Posterior cingulate gyrus (tissue), 11 donors: ENCODE data around the gene FAM217A.
"Not testable (repeated sequence)": the region's sequence is repeated elsewhere in the genome, so short reads cannot be mapped to it uniquely, and the experiment has no call there.

Source experiments
- DNase-seq, 10 donors: peaks; one replicate each; pipeline versions ENCODE4 v3.0.0 to v3.0.0-alpha.2; 2020 to 2021; ENCODE audit warnings: mixed read lengths in 3 of 10
- intact Hi-C: fragments of 100-400 bp; cut with DNase I; formaldehyde crosslinking; loops from one replicate; pipeline ENCODE4 v1.15.1; 2023

The FAM217A gene

GRCh38 chr6:4078691-4079471 lies at the start of gene FAM217A:
TSS of gene FAM217A (minus strand) at chr6:4079137. CDS start at chr6:4077414, 1,723 bp downstream.
- intact Hi-C loops, result no loop called here
- DNase-seq, result no peak

- DNase-seq, result no peak
- intact Hi-C loops, result no loop called here
Measured at GRCh38 chr6:4128072-4128471, 49.1 kb upstream of the FAM217A start.

- no peak for DNase-seq
- intact Hi-C loops, result no loop called here
Measured at GRCh38 chr6:4125933-4126864, 47.3 kb upstream of the FAM217A start.

- intact Hi-C loops, result no loop called here
- no peak for DNase-seq
Measured at GRCh38 chr6:4125500-4125899, 46.6 kb upstream of the FAM217A start.

- intact Hi-C loops, result no loop called here
- no peak for DNase-seq
Measured at GRCh38 chr6:4124351-4124750, 45.4 kb upstream of the FAM217A start.

- no peak for DNase-seq
- intact Hi-C loops, result no loop called here
Measured at GRCh38 chr6:4115741-4116140, 36.8 kb upstream of the FAM217A start.

- intact Hi-C loops, result no loop called here
- DNase-seq, result no peak
Measured at GRCh38 chr6:4114123-4114522, 35.2 kb upstream of the FAM217A start.

GRCh38 chr6:4113649-4114048 lies 34.7 kb upstream of the FAM217A start:
- DNase-seq, result no peak
- intact Hi-C loops, result no loop called here

GRCh38 chr6:4112366-4112765 lies 33.4 kb upstream of the FAM217A start:
- intact Hi-C loops, result no loop called here
- no peak for DNase-seq

GRCh38 chr6:4109363-4109815 lies 30.5 kb upstream of the FAM217A start:
- DNase-seq, intact Hi-C loops: not testable (repeated sequence)

- no peak for DNase-seq
- intact Hi-C loops, result no loop called here
Measured at GRCh38 chr6:4108561-4109093, 29.7 kb upstream of the FAM217A start.

GRCh38 chr6:4107873-4108272 lies 28.9 kb upstream of the FAM217A start:
- intact Hi-C loops, result no loop called here
- DNase-seq, result no peak

- intact Hi-C loops, result no loop called here
- no peak for DNase-seq
Measured at GRCh38 chr6:4105980-4106536, 27.1 kb upstream of the FAM217A start.

- DNase-seq, result no peak
- intact Hi-C loops, result no loop called here
Measured at GRCh38 chr6:4103929-4104328, 25.0 kb upstream of the FAM217A start.

GRCh38 chr6:4102687-4103244 lies 23.8 kb upstream of the FAM217A start:
- intact Hi-C loops, result no loop called here
- DNase-seq, result no peak

- no peak for DNase-seq
- intact Hi-C loops, result no loop called here
Measured at GRCh38 chr6:4101298-4101697, 22.4 kb upstream of the FAM217A start.

- intact Hi-C loops, result no loop called here
- no peak for DNase-seq
Measured at GRCh38 chr6:4100655-4101054, 21.7 kb upstream of the FAM217A start.

GRCh38 chr6:4093288-4093687 lies 14.4 kb upstream of the FAM217A start:
- DNase-seq, result no peak
- intact Hi-C loops, result no loop called here

- intact Hi-C loops, result no loop called here
- no peak for DNase-seq
Measured at GRCh38 chr6:4091941-4092340, 13.0 kb upstream of the FAM217A start.

- DNase-seq, result peak in 1 of 10 donors; percentile 70
- intact Hi-C loops, result not testable (repeated sequence)
Measured at GRCh38 chr6:4090043-4090442, 11.1 kb upstream of the FAM217A start.

GRCh38 chr6:4088704-4089103 lies 9.8 kb upstream of the FAM217A start:
- DNase-seq, result no peak
- intact Hi-C loops, result no loop called here
